Endothelial cell of umbilical vein (primary cell): ENCODE results near the gene DPY19L3. TPM values are rescaled to one million over a fixed set of nuclear protein-coding genes. Genes with fewer than 3 reads are reported as not detected.

Experiments
- BruUV-seq: library from RNA; stranded (reverse); fragments of 400-500 nt; replicated peaks from 2 replicates; lab custom pipeline; 2021; lab: Mats Ljungman, UMichigan
- CTCF ChIA-PET: fragments of 300-600, 350-600 bp; sonication (Branson Sonifier 250); formaldehyde crosslinking; loops from one replicate; lab custom pipeline; 2021; ENCODE audit warnings: antibody characterized with exemption, inconsistent platforms; lab: Charles Lee
- POLR2A ChIA-PET: fragments of 300-600, 350-600 bp; sonication (Branson Sonifier 250); formaldehyde crosslinking; loops from one replicate; lab custom pipeline; 2021; ENCODE audit warnings: antibody characterized with exemption, inconsistent platforms; lab: Charles Lee
- DNase-seq: peaks from one replicate; pipeline ENCODE4 v3.0.0-alpha.2; 2011; ENCODE audit warnings: low read depth, low spot score
- FAIRE-seq: peaks from 2 replicates; lab custom pipeline; 2011; peaks lifted over from hg19 to GRCh38; lab: Jason Lieb, UNC
- H2AFZ ChIP-seq: 2 replicates; pipeline ENCODE4 v1.6.0; 2012; ENCODE audit warnings: low read depth, low read length, control low read depth, inconsistent platforms
- H3K27ac ChIP-seq: 2 replicates; pipeline ENCODE4 v1.5.1; 2011; ENCODE audit warnings: low read depth, mild to moderate bottlenecking, control low read depth, low read length, moderate library complexity; ENCODE audit not compliant: insufficient read depth
- H3K27me3 ChIP-seq, 2 experiments: 2 replicates each; pipeline versions ENCODE4 v1.6.0 to v1.6.1; 2011; ENCODE audit warnings: low read length in 2 of 2, mixed read lengths in 1 of 2; ENCODE audit not compliant: control insufficient read depth in 2 of 2, insufficient read depth in 2 of 2
- H3K36me3 ChIP-seq, 2 experiments: 2 replicates in 1 of 2; 3 replicates in 1 of 2; pipeline ENCODE4 v1.5.1; 2011; ENCODE audit warnings: low read length in 2 of 2, mild to moderate bottlenecking in 1 of 2, moderate library complexity in 1 of 2; ENCODE audit not compliant: control insufficient read depth in 2 of 2, insufficient read depth in 2 of 2; ENCODE audit errors: extremely low read depth in 1 of 2
- H3K4me1 ChIP-seq: 3 replicates; pipeline ENCODE4 v1.5.1; 2011; ENCODE audit warnings: mild to moderate bottlenecking, low read length; ENCODE audit not compliant: control insufficient read depth, insufficient read depth; ENCODE audit errors: extremely low read depth
- H3K4me2 ChIP-seq: 2 replicates; pipeline ENCODE4 v1.6.1; 2011; ENCODE audit warnings: low read length, control low read depth, mixed read lengths; ENCODE audit not compliant: insufficient read depth
- H3K4me3 ChIP-seq, 3 experiments: fragments of 200-600 bp in 1 of 3; sonication (generic), shearing (Covaris generic) in 1 of 3; replicated peaks in 1 of 3; 2 replicates each; pipeline ENCODE4 v1.5.1; 2011 to 2016; ENCODE audit warnings: control low read depth in 3 of 3, low read length in 3 of 3, mild to moderate bottlenecking in 2 of 3, inconsistent platforms in 1 of 3, low read depth in 1 of 3, moderate library complexity in 1 of 3; ENCODE audit not compliant: insufficient read depth in 1 of 3
- H3K79me2 ChIP-seq: 2 replicates; pipeline ENCODE4 v1.6.0; 2012; ENCODE audit warnings: low read length, inconsistent platforms; ENCODE audit not compliant: control insufficient read depth, insufficient read depth
- H3K9ac ChIP-seq: replicated peaks from 2 replicates; pipeline ENCODE3; 2011; ENCODE audit warnings: low read length, control low read depth; ENCODE audit not compliant: insufficient read depth; ENCODE audit errors: extremely low read depth
- H3K9me1 ChIP-seq: replicated peaks from 3 replicates; pipeline ENCODE4 v1.6.0; 2011; ENCODE audit warnings: mild to moderate bottlenecking, low read length; ENCODE audit not compliant: control insufficient read depth, insufficient read depth; ENCODE audit errors: extremely low read depth
- H3K9me3 ChIP-seq: replicated peaks from 2 replicates; pipeline ENCODE4 v1.5.1; 2012; ENCODE audit warnings: low read length, inconsistent platforms; ENCODE audit not compliant: control insufficient read depth, insufficient read depth
- H4K20me1 ChIP-seq: replicated peaks from 2 replicates; pipeline ENCODE3; 2011; ENCODE audit warnings: mild to moderate bottlenecking, low read length; ENCODE audit not compliant: control insufficient read depth, insufficient read depth; ENCODE audit errors: extremely low read depth
- CTCF ChIP-seq, 2 donors: IDR thresholded peaks; 1 replicate in 1 of 2; 2 replicates in 1 of 2; pipeline ENCODE4 v1.5.1; 2011; ENCODE audit warnings: low read length in 2 of 2, mild to moderate bottlenecking in 2 of 2, moderate library complexity in 2 of 2, control low read depth in 1 of 2, inconsistent platforms in 1 of 2, low read depth in 1 of 2; ENCODE audit not compliant: insufficient read depth in 1 of 2; ENCODE audit errors: extremely low read depth in 1 of 2
- EZH2 ChIP-seq: IDR thresholded peaks from 2 replicates; pipeline ENCODE4 v1.6.1; 2012; ENCODE audit warnings: borderline replicate concordance, low read depth, mild to moderate bottlenecking, moderate library complexity, low read length, inconsistent platforms; ENCODE audit not compliant: severe bottlenecking
- FOS ChIP-seq: IDR thresholded peaks from 2 replicates; pipeline ENCODE4 v1.6.1; 2011; ENCODE audit warnings: mild to moderate bottlenecking, low read length, moderate library complexity, borderline replicate concordance; ENCODE audit not compliant: insufficient read depth
- GATA2 ChIP-seq: IDR thresholded peaks from 2 replicates; pipeline ENCODE4 v1.7.0; 2011; ENCODE audit warnings: low read depth, mild to moderate bottlenecking, moderate library complexity, mixed read lengths, low read length; ENCODE audit not compliant: insufficient read length, insufficient read depth
- JUN ChIP-seq: IDR thresholded peaks from 2 replicates; pipeline ENCODE4 v1.6.1; 2011; ENCODE audit warnings: borderline replicate concordance, low read depth; ENCODE audit not compliant: insufficient read length, insufficient read depth
- MYC ChIP-seq: IDR thresholded peaks from one replicate; pipeline ENCODE4 v1.6.1; 2011; ENCODE audit warnings: mild to moderate bottlenecking, low read depth, low read length
- dilution Hi-C: fragments of 300-500 bp; cut with MboI; formaldehyde crosslinking; loops from one replicate; pipeline ENCODE4 v1.15.0; 2019; ENCODE audit warnings: low sequenced_read_pairs; ENCODE audit not compliant: extremely low pct_ligation_motif_present
- intact Hi-C: fragments of 100-400 bp; cut with micrococcal nuclease; formaldehyde crosslinking; loops from one replicate; pipeline ENCODE4 v1.10.0; 2022
- polyA plus RNA-seq, 4 experiments: library from polyadenylated mRNA; depleted of rRNA in 3 of 4; stranded (reverse) in 3 of 4; unstranded in 1 of 4; fragments of >200 nt; gene quantifications; 2 replicates each; pipeline versions ENCODE4 v1.2.1 to v1.2.3, GENCODE V29; 2011 to 2012; ENCODE audit warnings: missing spikeins in 1 of 4
- total RNA-seq: library from RNA; stranded (reverse); gene quantifications from 2 replicates; pipeline ENCODE4 v1.2.3, GENCODE V29; 2021

Gene DPY19L3
- total and polyA plus RNA-seq, 2 donors (not counting 3 experiments of a cell fraction or from before 2014, with no cell fraction given) = 36.1 to 39.5 TPM

- H3K4me3 ChIP-seq = no peak overlapping the region
- BruUV-seq = no TSS peak
- no peak for TF ChIP-seq MYC
- no peak for TF ChIP-seq EZH2
- no peak for TF ChIP-seq GATA2
- TF ChIP-seq JUN = no peak
- TF ChIP-seq CTCF (IDR thresholded peaks at IDR 0.05; ENCODE audit: extremely low read depth in 1 of 2, insufficient read depth in 1 of 2, low read depth in 1 of 2, low read length in 2 of 2) = no peak
- TF ChIP-seq FOS = no peak
- intact Hi-C loops = no loop called here
- dilution Hi-C loops = no loop called here
- no peak overlapping the region for H3K27ac ChIP-seq
- no peak for FAIRE-seq
- peaks cover 2% of the 10 kb centered on the region for H3K79me2 ChIP-seq
- no peak overlapping the region for H3K4me2 ChIP-seq
- no peaks in the 10 kb centered on the region for H3K9me3 ChIP-seq
- CTCF ChIA-PET = interaction anchor here (1.2 kb wide), 1 partner anchor 58 kb away, joined by 3 read pairs; no protein-coding TSS in a partner anchor
- DNase-seq = no peak
- peaks cover 3 to 9% of the 10 kb centered on the region in 2 experiments for H3K36me3 ChIP-seq
- H3K9me1 ChIP-seq = no peaks in the 10 kb centered on the region
- no peaks in the 10 kb centered on the region for H3K27me3 ChIP-seq
- H3K9ac ChIP-seq = no peak overlapping the region
- H2AFZ ChIP-seq = no peak overlapping the region
- POLR2A ChIA-PET = no interaction called here
- H4K20me1 ChIP-seq = no peaks in the 10 kb centered on the region
- no peaks in the 10 kb centered on the region for H3K4me1 ChIP-seq
Measured at GRCh38 chr19:32415669-32416068, 10.1 kb downstream of the DPY19L3 start.
